ENCODE results near the gene KCNA4. TPM values are rescaled to one million over a fixed set of nuclear protein-coding genes. Genes with fewer than 3 reads are reported as not detected.

Gene KCNA4
- total RNA-seq, 4 donors from 2014 or later, result not detected

DNA sequence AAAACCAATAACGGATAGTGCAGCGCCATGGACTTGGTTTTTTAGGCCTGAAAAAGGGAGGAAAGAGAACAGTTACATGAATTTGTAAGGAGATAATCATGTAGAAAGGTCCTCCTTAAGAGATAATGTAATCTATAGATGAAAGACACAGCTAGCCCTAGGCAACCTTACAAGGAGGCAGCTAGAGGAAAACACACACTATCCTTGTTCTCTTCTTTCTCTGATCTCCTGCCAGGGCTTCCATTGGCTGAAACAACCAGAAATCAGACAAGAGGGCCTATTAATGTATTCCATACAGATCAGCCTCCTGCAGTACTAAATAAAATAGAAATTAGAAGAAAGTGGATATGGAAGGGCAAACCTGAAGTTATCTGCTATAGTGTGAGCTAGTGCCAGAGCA, 53.0 kb downstream of the KCNA4 start:
- TF ChIP-seq POLR2A (IDR thresholded peaks at IDR 0.05) (no peak), CTCF (IDR thresholded peaks at IDR 0.05) (no peak)
- intact Hi-C loops (cut with DNase I), result no loop called here
- H3K36me3 ChIP-seq, result no peaks in the 10 kb centered on the region
- no peak overlapping the region for H3K27ac ChIP-seq
- H3K9me3 ChIP-seq, result no peaks in the 10 kb centered on the region
- 74 to 78% methylated on average over 2 of the region's 2 CpGs for WGBS, 2 donors
- H3K4me1 ChIP-seq, result no peaks in the 10 kb centered on the region
- no peak overlapping the region for H3K4me3 ChIP-seq
- no peaks in the 10 kb centered on the region for H3K27me3 ChIP-seq
- no peak for DNase-seq

GRCh38 chr11:29963036-29963435, 53.8 kb downstream of the KCNA4 start:
- no peak overlapping the region for H3K4me3 ChIP-seq
- H3K9me3 ChIP-seq, result no peaks in the 10 kb centered on the region
- WGBS, 2 donors, result 74 to 86% methylated on average over 2 of the region's 2 CpGs
- no peak overlapping the region for H3K27ac ChIP-seq
- H3K27me3 ChIP-seq, result no peaks in the 10 kb centered on the region
- intact Hi-C loops (cut with DNase I), result no loop called here
- H3K36me3 ChIP-seq, result no peaks in the 10 kb centered on the region
- no peak for TF ChIP-seq POLR2A (IDR thresholded peaks at IDR 0.05)
- TF ChIP-seq CTCF (IDR thresholded peaks at IDR 0.05), result no peak
- no peak for DNase-seq
- H3K4me1 ChIP-seq, result no peaks in the 10 kb centered on the region

DNA sequence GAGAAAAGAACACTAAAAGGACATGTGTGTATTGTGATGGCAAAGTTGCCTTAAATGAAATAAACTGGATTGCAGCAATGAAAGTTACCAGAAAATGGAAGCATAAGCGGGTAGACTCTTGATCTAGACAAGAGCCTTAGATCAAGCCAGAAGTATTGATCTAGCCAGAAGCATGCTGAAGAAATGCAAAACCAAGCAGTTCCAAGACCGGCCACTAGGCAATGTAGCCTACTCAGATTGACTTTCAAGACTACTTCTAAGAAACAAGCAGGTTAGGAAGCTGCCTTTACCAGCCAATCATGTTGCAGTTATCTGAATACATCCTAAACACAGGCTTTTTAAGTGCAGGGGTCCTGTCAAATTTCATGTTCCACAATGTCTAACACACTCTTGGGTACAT, 54.6 kb downstream of the KCNA4 start:
- Histone ChIP-seq H3K27me3 (no peaks in the 10 kb centered on the region), H3K4me3 (no peak overlapping the region), H3K36me3 (no peaks in the 10 kb centered on the region), H3K4me1 (no peaks in the 10 kb centered on the region), H3K9me3 (no peaks in the 10 kb centered on the region), H3K27ac (no peak overlapping the region)
- no peak for DNase-seq
- TF ChIP-seq POLR2A (IDR thresholded peaks at IDR 0.05) (no peak), CTCF (IDR thresholded peaks at IDR 0.05) (peak in 1 of 6 experiments; percentile 9)
- 54 to 69% methylated on average over 2 of the region's 2 CpGs for WGBS, 2 donors
- intact Hi-C loops (cut with DNase I), result no loop called here

Other genes starting within 250 kb of the KCNA4 start
- not detected for gene FSHB, start 214.0 kb upstream of the KCNA4 start, total RNA-seq